ENCODE measurements around the gene SLC16A10.
"Not testable (repeated sequence)": the region's sequence is repeated elsewhere in the genome, so short reads cannot be mapped to it uniquely, and the experiment has no call there.

The SLC16A10 gene

DNA sequence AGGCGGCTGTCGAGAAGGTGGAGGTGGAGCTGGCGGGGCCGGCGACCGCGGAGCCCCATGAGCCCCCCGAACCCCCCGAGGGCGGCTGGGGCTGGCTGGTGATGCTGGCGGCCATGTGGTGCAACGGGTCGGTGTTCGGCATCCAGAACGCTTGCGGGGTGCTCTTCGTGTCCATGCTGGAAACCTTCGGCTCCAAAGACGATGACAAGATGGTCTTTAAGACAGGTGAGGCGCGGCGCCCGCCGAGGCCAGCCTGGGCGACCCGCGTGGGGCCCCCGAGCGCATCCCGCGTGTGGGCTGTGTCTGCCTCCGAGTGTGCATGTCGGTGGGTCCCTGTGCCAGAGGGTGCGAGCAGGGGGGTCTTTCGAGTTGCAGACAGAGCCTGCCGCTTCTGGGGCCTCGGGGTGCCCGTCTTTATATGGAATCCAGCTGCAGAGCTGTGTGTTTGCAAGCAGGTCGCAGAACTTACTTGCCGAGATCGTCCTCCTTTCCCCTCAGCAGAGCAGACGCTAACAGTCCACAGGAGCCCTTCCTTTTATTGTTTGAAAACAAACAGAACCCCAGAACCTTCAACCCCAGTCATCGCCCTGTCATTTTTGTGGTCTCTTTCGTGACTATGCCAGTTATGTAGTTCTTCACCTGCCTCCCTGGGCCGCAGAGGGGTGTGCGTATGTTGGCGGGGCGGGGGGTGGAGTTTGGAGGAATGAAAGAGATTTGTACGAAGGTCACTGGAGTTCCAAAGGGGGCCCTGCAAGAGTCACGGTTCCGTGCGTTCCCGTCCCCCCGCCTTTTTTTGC, 766 bp downstream of the SLC16A10 start:
- no peak for DNase-seq (ENCODE audit: low read depth)

DNA sequence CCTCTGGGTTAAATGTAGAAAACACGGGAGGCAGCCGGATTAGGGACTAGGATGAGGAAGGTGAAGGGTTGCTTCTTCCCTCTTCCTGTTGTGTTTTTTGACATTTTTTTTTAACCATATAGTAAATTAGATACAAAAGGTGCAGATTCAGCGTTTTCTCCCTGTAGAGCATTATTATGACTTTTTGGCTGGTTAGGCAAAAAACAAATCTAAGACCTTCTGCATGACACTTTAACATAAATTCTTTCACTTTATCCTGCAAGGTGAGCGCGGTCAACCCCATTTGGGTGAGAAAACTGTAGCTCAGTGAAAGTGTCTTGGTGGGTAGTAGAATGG, 1.3 kb downstream of the SLC16A10 start:
- no peak for DNase-seq (ENCODE audit: low read depth)

DNA sequence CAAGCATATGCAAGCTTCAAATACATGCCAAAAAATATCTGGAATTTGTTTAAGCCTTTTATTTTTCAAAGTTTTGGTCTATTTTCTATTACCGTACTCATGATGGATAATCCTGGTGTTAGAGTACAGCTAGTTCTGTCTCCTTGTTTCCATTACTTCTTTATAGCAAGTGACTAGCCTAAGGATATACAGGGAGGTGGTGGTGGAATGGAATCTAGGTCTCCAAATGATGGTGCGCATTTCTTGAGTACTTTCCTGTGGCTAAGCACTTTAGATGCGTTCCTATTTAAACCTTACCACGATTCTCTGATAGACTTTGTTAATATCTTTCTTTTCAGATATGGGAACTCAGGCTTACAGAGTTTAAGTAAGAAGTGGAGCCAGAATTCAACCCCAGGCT, 3.5 kb downstream of the SLC16A10 start:
- DNase-seq (ENCODE audit: low read depth) = no peak

DNA sequence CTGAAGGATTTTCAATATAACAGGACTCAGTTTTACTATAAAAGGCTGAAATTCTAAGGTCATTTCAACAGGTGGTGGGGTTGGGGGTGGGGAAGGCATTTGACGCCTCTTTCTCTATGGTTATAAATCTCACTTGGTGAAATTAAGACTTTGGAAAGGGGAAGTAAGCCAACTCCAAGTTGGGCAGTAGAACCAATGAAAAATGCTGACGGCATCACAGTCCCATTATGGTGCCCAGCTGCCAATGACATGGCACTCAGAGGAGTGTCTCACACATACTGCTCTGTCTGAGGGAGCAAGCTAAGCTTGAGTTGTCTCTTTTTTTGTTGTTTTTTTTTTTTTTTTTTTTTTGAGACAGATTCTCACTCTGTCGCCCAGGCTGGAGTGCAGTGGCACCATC, 4.7 kb downstream of the SLC16A10 start:
- DNase-seq (ENCODE audit: low read depth) = no peak

DNA sequence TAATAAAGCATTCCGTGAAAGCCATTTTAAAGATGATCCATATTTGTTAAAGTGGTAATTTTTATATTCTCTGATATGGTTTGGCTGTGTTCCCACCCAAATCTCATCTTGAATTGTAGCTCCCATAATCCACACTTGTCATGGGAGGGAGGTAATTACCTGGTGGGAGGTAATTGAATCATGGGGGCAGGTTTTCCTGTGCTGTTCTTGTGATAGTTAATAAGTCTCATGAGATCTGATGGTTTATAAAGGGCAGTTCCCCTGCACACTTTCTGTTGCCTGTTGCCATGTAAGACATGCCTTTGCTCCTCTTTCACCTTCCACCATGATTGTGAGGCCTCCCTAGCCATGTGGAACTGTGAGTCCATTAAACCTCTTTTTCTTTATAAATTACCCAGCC, 8.2 kb downstream of the SLC16A10 start:
- DNase-seq (ENCODE audit: low read depth) = not testable (repeated sequence)

DNA sequence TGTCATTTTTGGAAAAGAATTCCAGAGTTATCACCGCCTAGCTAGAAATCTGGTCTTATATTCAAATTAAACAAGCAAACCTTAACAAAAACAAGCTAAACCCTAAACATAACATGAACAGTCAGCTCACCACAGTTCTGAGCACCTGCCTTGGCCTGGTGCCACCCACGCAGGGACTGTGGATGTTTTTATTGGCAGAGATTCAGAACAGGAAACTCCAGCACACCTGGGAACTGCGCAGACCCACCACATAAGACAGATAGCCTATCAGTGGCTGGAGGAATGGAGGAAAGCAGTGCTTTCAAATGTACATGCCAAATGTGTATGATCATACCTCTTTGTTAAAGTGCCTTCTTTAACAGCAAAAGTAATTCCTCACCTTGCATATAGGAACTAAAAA, 8.9 kb downstream of the SLC16A10 start:
- no peak for DNase-seq (ENCODE audit: low read depth)

DNA sequence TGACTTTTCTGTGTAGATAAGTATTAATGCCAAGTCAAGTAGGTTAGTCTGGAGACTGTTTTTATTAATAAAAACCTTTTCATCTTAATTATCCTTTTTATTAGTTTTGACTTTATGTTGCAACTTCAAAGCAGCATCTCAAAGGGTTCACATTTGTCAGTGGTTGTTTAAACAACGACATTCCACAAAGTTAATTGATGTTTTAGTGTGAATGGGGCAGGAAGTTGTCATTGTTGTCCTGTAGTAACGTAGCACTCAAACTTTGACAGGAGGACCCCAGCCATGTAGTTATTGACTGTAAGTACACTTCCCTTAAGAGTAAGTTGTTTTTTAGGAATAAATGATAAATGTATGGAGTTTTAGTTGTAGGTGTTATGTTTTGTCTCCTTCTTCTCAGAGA, 11.3 kb downstream of the SLC16A10 start:
- no peak for DNase-seq (ENCODE audit: low read depth)

DNA sequence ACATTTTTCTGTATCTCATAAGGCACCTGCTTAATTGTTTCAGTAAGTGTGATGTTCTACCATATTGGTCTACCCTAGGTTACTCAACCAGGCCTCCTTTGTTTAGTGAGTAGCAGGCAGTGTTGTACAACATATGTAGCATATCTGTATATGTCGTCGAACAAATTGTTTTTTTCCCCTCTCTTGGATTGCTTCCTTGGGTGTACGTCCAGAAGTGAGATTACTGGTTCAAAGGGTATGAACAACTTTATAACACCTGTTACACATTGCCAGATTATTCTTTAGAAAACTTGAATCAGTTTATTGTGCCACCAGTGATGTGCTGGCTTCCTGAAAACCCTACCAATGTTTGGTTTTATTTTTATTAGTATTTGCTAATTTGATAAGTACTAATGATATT, 14.7 kb downstream of the SLC16A10 start:
- no peak for DNase-seq (ENCODE audit: low read depth)

DNA sequence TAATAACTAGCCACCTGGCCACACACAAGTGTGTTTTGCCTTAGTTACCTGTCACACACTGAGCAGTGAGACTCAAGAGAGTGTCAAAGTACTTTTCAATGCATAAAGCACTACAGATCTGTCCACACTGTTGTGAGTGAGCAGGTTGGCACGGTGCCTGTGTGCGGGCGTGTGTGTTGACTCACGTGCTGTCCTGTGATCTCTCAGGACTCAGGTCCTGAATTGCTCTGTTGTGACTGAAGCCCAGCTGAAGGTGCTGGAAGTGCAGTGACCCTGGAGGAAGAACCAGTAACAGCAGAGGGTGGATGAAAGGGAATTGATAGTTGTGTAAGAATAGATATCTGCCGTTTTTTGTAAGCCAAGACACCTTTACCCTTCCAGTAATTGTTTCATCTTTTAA, 18.3 kb downstream of the SLC16A10 start:
- no peak for DNase-seq (ENCODE audit: low read depth)

DNA sequence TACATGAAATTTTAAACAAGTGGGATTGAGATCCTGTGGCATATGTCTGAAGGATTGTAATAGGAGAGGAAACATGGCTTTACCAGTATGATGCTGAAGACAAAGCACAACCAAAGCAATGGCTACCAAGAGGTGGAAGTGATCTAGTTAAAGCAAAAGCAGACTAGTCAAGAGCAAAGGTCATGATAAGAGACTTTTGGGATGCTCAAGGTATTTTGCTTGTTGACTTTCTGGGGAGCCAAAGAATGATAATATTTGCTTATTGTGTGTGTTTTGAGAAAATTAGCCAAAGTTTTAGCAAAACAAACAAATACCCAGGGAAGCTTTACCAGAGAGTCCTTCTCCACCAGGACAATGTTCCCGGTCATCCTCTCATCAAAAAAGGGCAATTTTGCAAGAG, 20.3 kb downstream of the SLC16A10 start:
- no peak for DNase-seq (ENCODE audit: low read depth)

DNA sequence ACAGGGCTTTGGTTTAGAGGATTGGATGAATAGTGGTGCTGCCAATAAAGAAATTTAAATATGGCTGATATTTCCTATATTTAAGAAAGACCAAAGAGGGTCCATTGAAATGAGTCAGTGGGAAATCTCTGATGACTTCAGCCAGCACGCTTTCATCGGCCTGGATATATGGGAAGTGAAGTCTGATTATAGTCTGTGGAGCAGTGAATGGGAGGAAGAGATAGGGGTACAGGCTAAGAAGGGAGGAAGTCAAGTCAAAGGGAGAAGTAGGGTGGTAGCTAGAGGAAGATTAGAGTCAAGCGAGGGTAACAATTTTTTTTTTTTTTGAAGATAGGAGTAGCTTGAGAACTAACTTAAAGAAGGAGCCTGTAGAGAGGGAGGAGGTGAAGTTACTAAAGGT, 22.7 kb downstream of the SLC16A10 start:
- DNase-seq (ENCODE audit: low read depth) = no peak

DNA sequence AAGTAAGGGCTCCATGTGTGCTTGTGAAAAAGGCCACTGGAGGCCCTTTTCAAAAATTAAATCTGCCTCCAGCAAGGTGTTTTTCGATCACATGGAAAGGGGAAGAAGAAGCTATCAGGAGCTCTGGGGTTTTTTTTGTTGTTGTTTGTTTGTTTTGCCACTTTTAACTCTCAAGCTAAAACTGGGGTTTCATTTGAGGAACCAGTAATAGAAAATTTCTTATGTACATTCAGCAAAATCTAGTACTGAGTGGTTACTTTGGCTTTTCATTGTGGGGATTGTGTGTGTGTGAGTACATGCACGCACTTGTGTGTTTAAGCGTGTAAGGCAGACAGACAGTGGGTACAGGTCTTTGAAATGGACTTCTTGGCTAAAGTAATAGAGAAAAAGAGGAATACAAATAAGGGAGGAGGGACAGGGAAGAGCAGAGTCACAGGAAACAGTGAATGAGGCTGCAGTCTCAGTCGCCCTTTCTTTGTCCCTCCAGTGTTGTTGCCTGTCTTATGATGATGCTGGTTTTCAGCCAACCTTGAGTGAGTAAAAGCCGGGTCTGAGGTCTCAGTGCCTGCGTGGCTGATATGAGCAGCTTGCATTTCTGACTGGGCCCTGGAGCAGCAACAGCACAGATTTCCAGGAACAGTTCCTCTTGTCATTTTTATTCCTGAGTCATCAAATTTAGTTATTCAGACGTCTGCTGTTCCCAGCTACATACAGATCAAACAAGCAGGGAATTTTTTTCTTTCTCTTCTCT, 26.2 kb downstream of the SLC16A10 start:
- DNase-seq (ENCODE audit: low read depth) = no peak

DNA sequence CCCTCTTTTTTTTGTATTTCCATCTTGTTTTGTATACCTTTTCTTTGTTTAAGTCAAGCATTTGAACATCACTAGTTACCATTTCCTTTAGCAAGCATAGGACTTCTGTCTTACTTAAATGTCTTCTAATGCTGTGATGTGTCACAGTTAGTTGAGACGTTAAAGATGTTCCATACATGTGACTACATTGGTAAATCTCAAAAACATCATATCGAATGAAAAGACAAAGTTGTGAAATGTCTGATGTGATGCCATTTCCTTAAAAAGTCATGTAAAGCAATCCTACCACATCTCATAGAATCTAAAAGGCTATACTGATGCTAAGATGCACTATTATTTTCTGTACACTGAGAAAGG, 26.8 kb downstream of the SLC16A10 start:
- no peak for DNase-seq (ENCODE audit: low read depth)

DNA sequence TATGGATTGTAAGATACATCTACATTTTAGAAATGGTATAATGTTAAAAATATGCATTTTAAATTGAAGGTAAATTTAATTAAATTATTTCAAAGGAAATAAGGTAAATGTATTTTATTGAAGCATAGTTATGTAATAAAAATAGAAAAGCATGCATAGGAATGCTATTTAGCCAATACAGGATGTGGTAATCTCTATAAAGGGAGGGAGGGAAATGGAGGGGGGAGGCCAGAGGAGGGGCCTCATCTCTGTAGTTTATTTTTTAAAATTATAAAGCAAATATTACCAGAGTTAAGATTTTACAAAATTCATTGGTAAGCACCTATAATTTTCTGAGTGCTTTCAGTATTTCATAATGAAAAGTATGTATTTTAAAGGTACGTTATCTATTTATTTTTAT, 27.2 kb downstream of the SLC16A10 start:
- DNase-seq (ENCODE audit: low read depth) = no peak

DNA sequence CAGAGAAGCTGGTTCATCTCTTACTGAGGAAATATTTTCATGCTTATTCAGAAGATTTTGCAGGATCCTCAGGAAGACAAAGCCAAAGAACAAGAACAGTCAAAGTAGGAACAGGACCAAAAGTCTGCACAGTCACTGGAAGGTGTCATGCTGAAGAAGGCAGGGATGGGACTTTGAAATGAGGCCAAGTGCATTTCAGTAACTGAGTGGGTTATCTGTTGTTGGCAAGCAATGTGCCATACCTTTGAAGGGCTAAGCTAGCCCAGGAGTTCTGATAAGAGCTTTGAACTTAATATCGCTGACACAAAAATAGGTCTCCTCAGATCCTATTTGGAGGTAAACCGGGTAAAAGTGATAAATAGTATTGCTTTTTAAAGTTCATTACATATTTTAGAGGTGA, 31.5 kb downstream of the SLC16A10 start:
- no peak for DNase-seq (ENCODE audit: low read depth)

DNA sequence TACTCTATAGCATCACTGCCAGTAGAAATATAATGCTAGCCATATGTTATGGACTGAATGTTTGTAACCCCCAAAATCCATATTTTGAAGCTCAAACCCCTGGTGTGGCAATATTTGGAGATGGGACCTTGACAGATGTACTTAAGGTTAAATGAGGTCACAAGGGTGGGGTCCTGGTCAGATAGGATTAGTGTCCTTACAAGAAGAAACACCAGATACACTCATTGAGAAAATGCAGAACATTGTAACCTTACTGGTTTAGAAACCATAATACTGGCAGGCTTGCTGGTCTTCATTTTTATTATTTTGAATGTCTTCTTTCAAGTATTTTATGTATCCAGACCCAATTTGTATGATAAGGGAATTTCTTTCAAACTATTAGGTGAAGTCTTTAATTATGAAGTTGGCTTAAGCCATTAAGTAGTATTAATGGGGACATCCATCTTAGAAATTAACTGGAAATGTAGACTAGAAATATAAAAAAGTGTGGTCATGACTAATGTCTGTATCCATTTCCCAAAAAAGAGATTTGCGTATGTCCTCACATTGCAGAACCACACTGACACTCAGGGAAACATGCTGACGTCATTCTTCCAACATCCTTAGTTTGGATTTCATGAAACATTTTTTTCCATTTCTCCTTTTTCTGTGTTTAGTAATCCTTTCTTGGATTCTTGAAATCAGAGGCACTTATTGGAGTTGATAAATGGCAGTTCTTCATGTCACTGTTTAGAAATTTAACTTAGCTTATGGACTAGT, 32.4 kb downstream of the SLC16A10 start:
- DNase-seq (ENCODE audit: low read depth) = no peak

DNA sequence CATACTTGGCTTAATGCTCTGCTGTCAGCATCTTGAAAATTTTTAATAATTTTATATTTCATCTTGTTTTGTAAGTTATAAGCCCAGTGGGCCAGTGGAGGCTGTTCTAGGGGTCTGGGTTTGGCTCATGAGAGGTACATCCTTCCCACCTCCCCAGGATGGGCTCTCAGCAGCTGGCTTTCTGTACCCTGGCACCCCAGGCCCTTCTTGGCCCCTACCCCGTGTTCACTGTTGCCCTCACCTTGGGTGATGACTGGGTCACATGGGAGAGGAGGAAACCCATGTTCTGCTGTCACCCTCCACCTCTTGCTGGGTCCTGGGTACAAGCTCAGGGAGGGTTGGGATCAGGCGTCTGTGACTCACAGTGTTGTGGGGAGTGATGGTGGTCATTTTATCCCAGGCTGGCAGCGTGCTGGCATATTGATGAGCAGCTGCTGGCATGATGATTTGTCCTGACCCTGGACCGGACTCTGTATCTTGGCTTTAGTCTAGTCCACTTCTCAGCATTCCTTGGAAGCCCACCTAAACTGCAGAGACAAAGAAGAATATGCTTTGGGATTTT, 34.6 kb downstream of the SLC16A10 start:
- DNase-seq (ENCODE audit: low read depth) = no peak

DNA sequence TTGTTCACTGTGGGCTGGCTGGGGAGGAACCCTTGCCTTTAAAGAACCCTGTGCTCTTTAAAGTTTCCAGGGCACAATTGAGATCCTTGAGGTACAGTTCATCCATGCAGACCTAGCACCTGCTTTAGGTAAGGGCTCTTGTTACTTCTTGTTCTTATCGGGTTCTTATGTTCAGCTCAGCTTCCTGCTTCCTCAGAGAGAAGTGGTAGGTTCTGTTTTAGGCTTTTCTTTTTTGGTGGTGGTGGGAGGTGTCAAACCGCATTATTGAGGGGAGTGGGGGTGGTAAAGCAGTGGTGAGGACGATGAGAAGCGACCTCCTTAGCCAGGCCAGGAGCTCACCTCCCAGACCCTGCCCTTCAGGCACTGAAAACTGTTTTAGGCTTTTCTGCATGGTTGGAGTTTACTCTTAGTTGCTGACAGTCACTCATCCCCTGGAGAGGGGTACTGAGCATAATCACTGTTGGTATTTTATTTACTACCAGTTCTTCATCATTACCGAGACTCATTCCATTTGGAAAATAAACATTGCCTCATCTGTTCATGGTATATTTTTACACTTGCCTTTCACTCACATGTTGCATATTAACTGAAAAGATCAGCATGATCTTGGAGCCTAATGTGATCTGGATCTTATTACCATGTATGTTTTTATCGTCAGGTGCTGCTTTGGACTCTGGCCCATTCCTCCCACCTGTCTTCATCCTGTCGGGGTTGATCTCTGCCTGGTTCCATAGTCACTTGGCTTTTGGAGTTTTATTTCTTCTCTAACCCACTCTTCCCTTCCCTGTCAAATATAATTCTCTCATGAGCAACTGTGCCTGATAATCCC, 35.4 kb downstream of the SLC16A10 start:
- DNase-seq (ENCODE audit: low read depth) = no peak

DNA sequence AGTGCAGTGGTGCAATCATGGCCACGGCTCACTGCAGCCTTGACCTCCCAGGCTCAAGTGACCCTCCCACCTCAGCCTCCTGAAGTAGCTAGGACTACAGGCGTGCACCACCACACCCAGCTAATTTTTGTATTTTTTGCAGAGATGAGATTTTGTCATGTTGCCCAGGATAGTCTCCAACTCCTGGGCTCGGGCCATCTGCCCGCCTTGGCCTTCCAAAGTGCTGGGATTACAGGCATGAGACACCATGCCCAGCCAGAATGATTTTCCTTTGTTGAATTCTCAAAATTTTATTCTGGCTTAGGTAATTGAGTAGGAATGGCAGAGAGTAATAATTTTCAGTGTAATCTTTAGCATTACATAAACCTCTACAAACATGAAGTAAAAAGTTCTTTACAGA, 37.1 kb downstream of the SLC16A10 start:
- DNase-seq (ENCODE audit: low read depth) = no peak

DNA sequence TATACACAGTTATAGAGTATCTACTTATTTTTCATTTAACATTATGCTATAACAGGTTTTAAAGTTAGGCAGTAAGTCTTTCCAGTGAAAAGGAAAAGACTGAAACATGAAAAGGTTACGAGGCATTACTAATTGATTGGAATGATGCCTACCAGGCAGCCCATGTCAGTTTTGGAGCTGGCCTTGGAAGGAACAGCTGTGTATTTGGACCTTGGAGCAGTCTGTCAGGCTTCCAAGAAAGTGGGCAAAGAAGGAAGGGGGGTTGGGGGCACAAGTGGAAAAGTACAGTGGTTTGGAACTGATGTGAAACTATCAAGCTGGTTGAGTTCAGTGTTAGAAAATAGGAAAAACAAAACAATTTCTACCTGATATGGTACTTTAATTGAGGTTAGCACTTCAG, 41.7 kb downstream of the SLC16A10 start:
- DNase-seq (ENCODE audit: low read depth) = no peak

DNA sequence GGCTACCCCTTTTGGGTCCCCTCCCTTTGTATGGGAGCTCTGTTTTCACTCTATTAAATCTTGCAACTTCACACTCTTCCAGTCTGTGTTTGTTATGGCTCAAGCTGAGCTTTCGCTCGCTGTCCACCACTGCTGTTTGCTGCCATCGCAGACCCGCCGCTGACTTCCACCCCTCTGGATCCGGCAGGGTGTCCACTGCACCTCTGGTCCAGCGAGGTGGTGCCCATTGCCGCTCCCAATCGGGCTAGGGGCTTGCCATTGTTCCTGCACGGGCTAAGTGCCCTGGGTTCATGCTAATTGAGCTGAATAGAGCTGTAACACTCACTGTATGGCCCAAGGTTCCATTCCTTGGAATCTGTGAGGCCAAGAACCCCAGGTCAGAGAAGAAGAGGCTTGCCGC, 43.7 kb downstream of the SLC16A10 start:
- not testable (repeated sequence) for DNase-seq (ENCODE audit: low read depth)

DNA sequence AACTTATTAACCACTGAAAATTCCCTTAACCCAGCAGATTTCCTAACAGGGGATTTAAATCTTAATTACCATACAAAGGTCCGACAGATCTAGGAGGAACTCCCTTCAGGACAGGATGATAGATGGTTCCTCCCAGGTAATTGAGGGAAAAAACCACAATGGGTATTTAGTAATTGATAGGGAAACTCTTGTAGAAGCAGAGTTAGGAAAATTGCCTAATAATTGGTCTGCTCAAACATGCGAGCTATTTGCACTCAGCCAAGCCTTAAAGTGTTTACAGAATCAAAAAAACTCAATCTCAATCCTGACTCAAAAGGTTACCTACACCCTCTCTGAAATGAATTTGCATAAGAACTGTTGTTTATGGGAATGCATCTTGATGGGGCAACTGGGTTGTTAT, 45.4 kb downstream of the SLC16A10 start:
- DNase-seq (ENCODE audit: low read depth) = not testable (repeated sequence)
